Activated T-cell treated with anti-CD3 and anti-CD28 coated beads, Interleukin-2, amount 50 U/mL, for 48 hours (primary cell): ENCODE measurements around the gene CACNA1D.

ENCODE experiments used
- DNase-seq, 2 experiments: peaks; one replicate each; pipeline ENCODE4 v3.0.0-alpha.2; 2020

Gene CACNA1D

GRCh38 chr3:53581671-53582070 lies 87.3 kb downstream of the CACNA1D start:
- no peak for DNase-seq

- no peak for DNase-seq
Observed at GRCh38 chr3:53583161-53583690, 88.8 kb downstream of the CACNA1D start.

GRCh38 chr3:53585049-53585448 lies 90.6 kb downstream of the CACNA1D start:
- no peak for DNase-seq

- DNase-seq: no peak
Observed at GRCh38 chr3:53585627-53586026, 91.2 kb downstream of the CACNA1D start.

- DNase-seq: no peak
Observed at GRCh38 chr3:53588122-53588521, 93.7 kb downstream of the CACNA1D start.

- DNase-seq: no peak
Observed at GRCh38 chr3:53589201-53589600, 94.8 kb downstream of the CACNA1D start.

- DNase-seq: no peak
Observed at GRCh38 chr3:53589806-53590205, 95.4 kb downstream of the CACNA1D start.

- no peak for DNase-seq
Observed at GRCh38 chr3:53590606-53591005, 96.2 kb downstream of the CACNA1D start.

- no peak for DNase-seq
Observed at GRCh38 chr3:53591646-53592045, 97.2 kb downstream of the CACNA1D start.

GRCh38 chr3:53592862-53593261 lies 98.5 kb downstream of the CACNA1D start:
- no peak for DNase-seq

GRCh38 chr3:53593611-53594010 lies 99.2 kb downstream of the CACNA1D start:
- DNase-seq: no peak

GRCh38 chr3:53594276-53594675 lies 99.9 kb downstream of the CACNA1D start:
- DNase-seq: no peak

GRCh38 chr3:53595660-53596059 lies 101.2 kb downstream of the CACNA1D start:
- no peak for DNase-seq

- DNase-seq: no peak
Observed at GRCh38 chr3:53597136-53597915, 102.9 kb downstream of the CACNA1D start.

- no peak for DNase-seq
Observed at GRCh38 chr3:53599771-53600170, 105.4 kb downstream of the CACNA1D start.

- DNase-seq: no peak
Observed at GRCh38 chr3:53602866-53603265, 108.5 kb downstream of the CACNA1D start.

- DNase-seq: no peak
Observed at GRCh38 chr3:53604232-53604631, 109.8 kb downstream of the CACNA1D start.

GRCh38 chr3:53606793-53607192 lies 112.4 kb downstream of the CACNA1D start:
- DNase-seq: no peak

- no peak for DNase-seq
Observed at GRCh38 chr3:53612508-53612907, 118.1 kb downstream of the CACNA1D start.

- no peak for DNase-seq
Observed at GRCh38 chr3:53613125-53613524, 118.7 kb downstream of the CACNA1D start.

- no peak for DNase-seq
Observed at GRCh38 chr3:53614307-53614706, 119.9 kb downstream of the CACNA1D start.

GRCh38 chr3:53616321-53616720 lies 121.9 kb downstream of the CACNA1D start:
- no peak for DNase-seq

GRCh38 chr3:53616971-53617892 lies 122.8 kb downstream of the CACNA1D start:
- no peak for DNase-seq
